ENCODE measurements around the gene HOXB4. TPM values are rescaled to one million over a fixed set of nuclear protein-coding genes. Genes with fewer than 3 reads are reported as not detected.

Gene HOXB4
- total and polyA plus RNA-seq, 2 donors (not counting 1 experiment from before 2014, with no cell fraction given) = 3.8 to 8.9 TPM

DNA sequence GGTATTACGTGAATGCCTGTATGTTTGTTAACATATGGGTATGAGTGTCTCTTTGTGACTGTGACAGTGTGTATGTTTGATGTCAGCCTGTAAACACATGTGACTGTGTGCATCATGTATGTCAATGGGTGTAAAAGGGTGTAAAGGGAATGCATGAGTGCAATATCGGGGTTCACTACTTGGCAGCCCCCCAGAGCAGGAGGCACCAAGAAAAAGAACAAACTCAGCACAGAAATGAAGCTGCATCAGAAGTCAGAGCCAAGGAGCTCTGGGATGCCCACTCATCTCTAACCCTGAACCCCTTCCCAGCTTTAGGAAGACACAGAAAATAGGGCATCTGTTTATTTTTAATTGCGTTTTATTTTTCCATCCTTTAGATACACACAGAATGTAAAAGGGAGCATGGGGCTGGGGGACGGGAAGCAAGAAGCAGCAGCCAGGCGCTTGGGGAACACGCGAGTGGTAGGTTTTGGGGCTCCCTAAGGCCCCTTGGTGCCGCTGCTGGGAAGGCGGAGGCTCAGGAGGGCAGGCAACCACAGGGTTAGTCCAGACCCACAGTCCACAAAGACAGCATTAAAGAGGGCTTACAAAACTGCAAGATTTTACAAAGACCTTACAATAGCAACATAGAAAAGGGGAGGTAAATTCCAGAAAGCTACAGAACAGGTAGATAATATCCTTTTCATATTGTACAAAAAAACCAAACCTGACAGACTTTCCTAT, 28.9 kb upstream of the HOXB4 start:
- peaks cover 15% of the 10 kb centered on the region for H3K4me1 ChIP-seq (ENCODE audit: control insufficient read depth, extremely low read depth, insufficient read depth, low read length)
- peaks cover 6% of the 10 kb centered on the region for H3K36me3 ChIP-seq (ENCODE audit: control insufficient read depth, insufficient read depth, low read length)
- no peaks in the 10 kb centered on the region for H4K20me1 ChIP-seq (ENCODE audit: control insufficient read depth, extremely low read depth, insufficient read depth, low read length)
- no peak overlapping the region for H3K9ac ChIP-seq (ENCODE audit: insufficient read depth, low read length)
- H3K27me3 ChIP-seq (ENCODE audit: control insufficient read depth, insufficient read depth, low read length) = no peaks in the 10 kb centered on the region
- TF ChIP-seq, protein P1, sequence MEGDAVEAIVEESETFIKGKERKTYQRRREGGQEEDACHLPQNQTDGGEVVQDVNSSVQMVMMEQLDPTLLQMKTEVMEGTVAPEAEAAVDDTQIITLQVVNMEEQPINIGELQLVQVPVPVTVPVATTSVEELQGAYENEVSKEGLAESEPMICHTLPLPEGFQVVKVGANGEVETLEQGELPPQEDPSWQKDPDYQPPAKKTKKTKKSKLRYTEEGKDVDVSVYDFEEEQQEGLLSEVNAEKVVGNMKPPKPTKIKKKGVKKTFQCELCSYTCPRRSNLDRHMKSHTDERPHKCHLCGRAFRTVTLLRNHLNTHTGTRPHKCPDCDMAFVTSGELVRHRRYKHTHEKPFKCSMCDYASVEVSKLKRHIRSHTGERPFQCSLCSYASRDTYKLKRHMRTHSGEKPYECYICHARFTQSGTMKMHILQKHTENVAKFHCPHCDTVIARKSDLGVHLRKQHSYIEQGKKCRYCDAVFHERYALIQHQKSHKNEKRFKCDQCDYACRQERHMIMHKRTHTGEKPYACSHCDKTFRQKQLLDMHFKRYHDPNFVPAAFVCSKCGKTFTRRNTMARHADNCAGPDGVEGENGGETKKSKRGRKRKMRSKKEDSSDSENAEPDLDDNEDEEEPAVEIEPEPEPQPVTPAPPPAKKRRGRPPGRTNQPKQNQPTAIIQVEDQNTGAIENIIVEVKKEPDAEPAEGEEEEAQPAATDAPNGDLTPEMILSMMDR (conservative IDR thresholded peaks at IDR 0.05 in 1 of 2, IDR thresholded peaks at IDR 0.05 in 1 of 2; ENCODE audit: low read depth in 1 of 2, low read length in 2 of 2) = no peak
- no peak for TF ChIP-seq EZH2 (IDR thresholded peaks at IDR 0.05; ENCODE audit: low read length, missing control alignments)
- H2AFZ ChIP-seq (ENCODE audit: low read length) = no peak overlapping the region
- no peak for DNase-seq (ENCODE audit: low read depth in 2 of 2)
- no peak overlapping the region for H3K4me2 ChIP-seq (ENCODE audit: extremely low read depth, insufficient read depth, low read length)
- H3K4me3 ChIP-seq (replicated peaks in 1 of 4; ENCODE audit: control extremely low read depth in 1 of 4, insufficient read depth in 1 of 4, low read depth in 3 of 4, low read length in 4 of 4) = no peak overlapping the region
- no peaks in the 10 kb centered on the region for H3K9me3 ChIP-seq (ENCODE audit: control insufficient read depth, insufficient read depth, low read depth, low read length)
- peaks cover 32% of the 10 kb centered on the region for H3K79me2 ChIP-seq (ENCODE audit: control insufficient read depth, insufficient read depth, low read length)
- H3K27ac ChIP-seq (ENCODE audit: insufficient read depth, low read length) = no peak overlapping the region

DNA sequence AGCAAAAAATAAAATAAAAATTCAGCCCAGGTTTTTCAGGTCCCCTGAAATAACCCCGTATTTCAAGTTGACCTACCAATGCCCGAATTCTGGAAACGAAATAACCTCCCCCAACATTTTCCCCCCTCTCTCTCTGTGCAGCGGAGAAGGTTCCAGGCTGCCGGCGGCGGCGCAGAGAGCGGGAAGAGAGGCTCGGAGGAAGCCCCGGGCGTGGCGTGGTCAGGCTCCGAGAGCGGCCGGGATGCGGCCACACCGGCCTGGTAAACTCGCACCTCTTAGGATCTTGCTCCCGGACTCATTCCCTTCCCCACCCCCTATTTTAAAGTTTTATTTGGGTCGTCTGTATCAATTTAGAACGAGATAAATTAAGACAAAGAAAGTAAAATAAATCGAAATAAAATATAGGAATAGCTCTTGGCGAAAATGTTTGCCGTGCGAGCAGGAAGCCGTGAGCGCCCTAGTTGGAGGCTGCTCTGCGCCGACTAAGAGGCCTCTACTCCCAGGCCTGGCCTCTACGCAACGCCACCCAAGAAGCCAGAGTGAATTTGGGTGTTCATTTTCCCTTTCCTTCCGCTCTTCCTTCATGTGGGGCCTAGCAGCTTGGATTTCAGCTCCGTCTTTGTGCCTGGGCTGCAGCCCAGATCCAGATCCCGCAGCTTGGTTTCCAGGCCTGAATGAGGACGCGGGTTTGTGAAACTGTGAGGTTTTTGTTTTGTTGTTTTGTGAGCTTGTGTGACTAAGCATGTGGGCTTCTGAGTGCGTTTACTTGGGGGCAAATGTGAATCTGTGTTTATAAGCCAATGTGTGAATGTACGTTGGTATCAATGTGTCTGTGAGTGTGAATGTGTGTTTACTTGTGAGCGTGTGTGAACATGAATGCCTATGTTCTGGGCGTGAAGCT, 28.1 kb upstream of the HOXB4 start:
- Histone ChIP-seq H3K27me3 (ENCODE audit: control insufficient read depth, insufficient read depth, low read length) (no peaks in the 10 kb centered on the region), H3K9me3 (ENCODE audit: control insufficient read depth, insufficient read depth, low read depth, low read length) (no peaks in the 10 kb centered on the region), H3K27ac (ENCODE audit: insufficient read depth, low read length) (no peak overlapping the region), H3K9ac (ENCODE audit: insufficient read depth, low read length) (no peak overlapping the region), H3K4me1 (ENCODE audit: control insufficient read depth, extremely low read depth, insufficient read depth, low read length) (peaks cover 11% of the 10 kb centered on the region), H2AFZ (ENCODE audit: low read length) (no peak overlapping the region), H3K79me2 (ENCODE audit: control insufficient read depth, insufficient read depth, low read length) (peaks cover 36% of the 10 kb centered on the region), H4K20me1 (ENCODE audit: control insufficient read depth, extremely low read depth, insufficient read depth, low read length) (no peaks in the 10 kb centered on the region), H3K36me3 (ENCODE audit: control insufficient read depth, insufficient read depth, low read length) (peaks cover 6% of the 10 kb centered on the region), H3K4me3 (replicated peaks in 1 of 4; ENCODE audit: control extremely low read depth in 1 of 4, insufficient read depth in 1 of 4, low read depth in 3 of 4, low read length in 4 of 4) (no peak overlapping the region), H3K4me2 (ENCODE audit: extremely low read depth, insufficient read depth, low read length) (no peak overlapping the region)
- no peak for TF ChIP-seq EZH2 (IDR thresholded peaks at IDR 0.05; ENCODE audit: low read length, missing control alignments)
- TF ChIP-seq, protein P1 (conservative IDR thresholded peaks at IDR 0.05 in 1 of 2, IDR thresholded peaks at IDR 0.05 in 1 of 2; ENCODE audit: low read depth in 1 of 2, low read length in 2 of 2) = no peak
- DNase-seq (ENCODE audit: low read depth in 2 of 2) = no peak

DNA sequence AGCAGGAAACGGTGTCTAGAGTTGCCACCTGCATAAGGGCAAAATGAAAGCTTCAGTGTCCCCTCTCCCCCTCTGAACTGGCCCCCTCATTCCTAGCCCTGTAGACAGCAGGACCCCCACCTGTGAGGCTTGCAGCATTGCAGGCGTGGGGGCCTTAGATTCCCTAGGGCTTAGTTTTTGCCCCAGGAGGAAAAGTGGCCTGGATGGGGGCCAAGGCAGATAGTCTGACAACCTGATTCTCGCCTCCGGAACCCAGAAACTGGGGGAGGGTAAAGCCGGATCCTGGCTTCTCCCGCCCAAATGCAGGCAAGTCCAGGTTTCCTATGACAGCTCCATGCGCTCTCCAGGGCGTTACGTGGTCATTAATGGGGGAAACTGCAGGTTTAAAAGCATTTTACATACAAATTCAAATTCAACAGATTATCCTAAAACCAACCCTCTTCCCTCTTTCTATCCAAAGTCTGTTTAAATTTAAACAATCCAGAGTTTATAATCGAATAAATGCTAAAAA, 27.3 kb upstream of the HOXB4 start:
- Histone ChIP-seq H4K20me1 (ENCODE audit: control insufficient read depth, extremely low read depth, insufficient read depth, low read length) (no peaks in the 10 kb centered on the region), H3K27me3 (ENCODE audit: control insufficient read depth, insufficient read depth, low read length) (no peaks in the 10 kb centered on the region), H3K4me2 (ENCODE audit: extremely low read depth, insufficient read depth, low read length) (no peak overlapping the region), H3K4me3 (replicated peaks in 1 of 4; ENCODE audit: control extremely low read depth in 1 of 4, insufficient read depth in 1 of 4, low read depth in 3 of 4, low read length in 4 of 4) (no peak overlapping the region), H3K9me3 (ENCODE audit: control insufficient read depth, insufficient read depth, low read depth, low read length) (no peaks in the 10 kb centered on the region), H2AFZ (ENCODE audit: low read length) (no peak overlapping the region), H3K27ac (ENCODE audit: insufficient read depth, low read length) (no peak overlapping the region), H3K9ac (ENCODE audit: insufficient read depth, low read length) (no peak overlapping the region), H3K4me1 (ENCODE audit: control insufficient read depth, extremely low read depth, insufficient read depth, low read length) (peaks cover 9% of the 10 kb centered on the region), H3K79me2 (ENCODE audit: control insufficient read depth, insufficient read depth, low read length) (peaks cover 44% of the 10 kb centered on the region), H3K36me3 (ENCODE audit: control insufficient read depth, insufficient read depth, low read length) (peaks cover 6% of the 10 kb centered on the region)
- no peak for TF ChIP-seq EZH2 (IDR thresholded peaks at IDR 0.05; ENCODE audit: low read length, missing control alignments)
- TF ChIP-seq, protein P1 (conservative IDR thresholded peaks at IDR 0.05 in 1 of 2, IDR thresholded peaks at IDR 0.05 in 1 of 2; ENCODE audit: low read depth in 1 of 2, low read length in 2 of 2) = no peak
- DNase-seq (ENCODE audit: low read depth in 2 of 2) = no peak
